SU-DHL-6 (cell line): Measurements from ENCODE around the gene ITPKB.

Experiments
- CTCF ChIP-seq: fragments of 200-600 bp; sonication (generic); IDR thresholded peaks from one replicate; pipeline ENCODE4 v1.5.1; 2017; ENCODE audit warnings: antibody characterized with exemption, mild to moderate bottlenecking, low read length, moderate library complexity; ENCODE audit not compliant: insufficient read depth, poor library complexity, severe bottlenecking
- EZH2phosphoT487 ChIP-seq: fragments of 200-600 bp; sonication (generic), shearing (Covaris generic); conservative IDR thresholded peaks from 2 replicates; pipeline ENCODE4 v1.6.1; 2018; ENCODE audit warnings: mild to moderate bottlenecking, antibody characterized with exemption, low read length, moderate library complexity, mixed read lengths

GRCh38 chr1:226685196-226685820 lies 53.8 kb downstream of the ITPKB start:
- TF ChIP-seq CTCF (no peak), EZH2phosphoT487 (no peak)
